UCSD-AML1 (cell line): ENCODE results near the gene CD300LG.
"Not testable (repeated sequence)": the region's sequence is repeated elsewhere in the genome, so short reads cannot be mapped to it uniquely, and the experiment has no call there.

Source experiments
- DNase-seq: peaks from one replicate; lab custom pipeline; 2025; ENCODE audit not compliant: unreplicated experiment; lab: John Stamatoyannopoulos, UW

The CD300LG gene

DNA sequence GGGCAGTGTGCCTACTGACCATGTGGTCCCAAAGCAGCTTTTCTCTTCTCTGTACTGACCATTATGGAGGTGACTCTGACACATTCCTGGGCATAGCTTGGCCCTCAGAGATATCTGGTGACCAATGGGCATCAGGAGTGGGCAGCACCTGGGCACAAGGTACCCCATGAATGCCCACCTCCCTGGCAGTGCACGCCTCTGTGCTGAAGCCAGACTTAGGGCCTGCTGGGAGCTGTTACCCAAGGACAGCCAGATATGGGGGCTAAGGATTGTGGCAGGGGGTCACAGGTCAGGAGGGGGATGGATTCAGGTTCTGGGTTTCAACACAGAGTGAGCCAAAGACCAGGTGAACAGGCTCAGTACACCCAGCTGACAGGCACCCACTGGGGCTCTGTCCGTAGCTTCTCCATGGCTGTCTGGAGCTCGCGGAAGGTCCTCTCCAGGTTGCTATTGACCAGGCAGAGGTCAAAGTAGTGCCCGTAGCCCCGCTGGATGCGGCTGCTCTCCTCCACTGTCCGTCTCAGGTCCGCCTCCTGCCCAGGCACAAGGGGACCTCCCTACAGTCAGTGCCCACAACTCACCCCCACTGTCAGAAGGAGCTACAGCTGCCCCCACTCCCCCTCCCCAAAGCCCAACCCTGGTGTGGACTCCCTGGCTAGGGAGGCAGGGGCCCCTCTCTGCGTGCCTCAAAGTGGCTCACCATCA is 30.6 kb downstream of the CD300LG start:
- DNase-seq = no peak

DNA sequence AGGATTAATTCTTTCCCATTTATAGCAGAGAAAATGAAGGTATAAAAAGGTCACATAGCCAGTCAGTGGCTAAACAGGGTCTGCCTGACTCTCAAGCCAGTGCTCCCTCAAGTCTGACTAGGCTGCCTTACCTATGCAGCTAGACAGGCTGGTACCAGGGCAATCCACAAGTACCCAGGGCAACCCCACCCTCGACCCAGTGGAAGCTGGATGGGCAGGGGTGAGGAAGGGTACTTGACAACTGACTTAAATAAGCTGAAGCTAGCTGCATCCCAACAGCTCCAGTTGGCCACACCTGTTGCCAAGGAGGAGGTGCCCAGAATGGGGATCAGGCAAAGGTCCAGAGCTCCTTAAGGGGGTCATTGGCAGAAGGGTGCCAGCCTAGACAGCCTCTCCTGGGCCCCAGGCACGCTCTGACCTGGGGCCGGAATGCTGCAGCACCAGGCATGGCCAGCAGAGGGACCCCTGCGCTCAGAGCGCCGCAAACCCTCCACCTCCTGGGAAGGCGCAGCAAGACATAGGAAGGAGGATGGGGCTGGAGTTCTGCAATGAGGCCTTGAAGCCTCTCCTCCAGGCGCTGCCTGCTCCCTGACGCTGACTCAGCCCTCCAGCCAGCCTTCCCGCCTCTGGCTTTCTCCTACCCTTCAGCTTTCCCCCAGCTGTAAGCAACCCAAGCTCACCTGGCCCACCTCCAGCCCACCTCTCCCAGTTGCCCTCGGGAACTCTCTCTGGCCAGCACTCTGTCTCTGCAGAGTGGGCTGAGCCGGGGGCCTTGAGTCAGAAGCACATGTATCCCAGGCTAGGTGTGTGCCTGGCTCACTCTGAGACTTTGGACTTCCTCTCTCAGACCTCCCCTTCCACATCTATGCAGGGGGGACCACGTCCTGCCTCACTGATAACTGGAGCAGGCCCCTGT is 31.5 kb downstream of the CD300LG start:
- peak; percentile 81 for DNase-seq

DNA sequence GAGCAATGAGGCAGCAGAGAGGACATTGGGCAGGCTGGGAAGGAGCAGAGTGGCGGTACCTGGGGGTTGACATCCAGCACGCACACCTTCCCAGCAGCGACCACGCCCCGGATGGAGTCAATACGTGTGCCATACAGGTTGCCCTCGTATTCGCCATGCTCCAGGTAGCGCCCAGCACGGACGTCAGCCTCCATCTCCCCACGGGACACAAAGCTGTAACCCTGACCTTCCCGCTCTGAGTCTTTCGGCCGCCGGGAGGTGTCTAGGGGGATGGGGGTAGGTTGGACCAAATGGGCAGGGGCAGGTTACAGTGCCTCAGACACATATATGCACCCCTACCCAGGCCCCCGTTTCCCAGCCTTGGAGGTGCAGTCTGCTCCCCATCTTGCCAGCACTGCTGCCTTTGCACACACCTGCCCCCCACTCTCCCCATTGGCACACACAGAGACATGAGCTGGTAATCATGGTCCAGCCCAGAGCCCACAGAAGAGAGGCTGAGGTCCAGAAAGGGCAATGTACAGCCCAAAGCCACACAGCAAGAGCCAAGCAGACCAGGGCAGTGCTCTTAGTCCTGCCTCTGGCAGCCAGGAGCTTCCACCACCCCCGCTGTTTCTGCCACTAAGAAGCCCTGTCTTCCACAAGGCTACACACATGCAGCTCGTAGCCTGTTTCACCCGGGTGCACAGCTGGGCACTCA is 32.9 kb downstream of the CD300LG start:
- DNase-seq = no peak

DNA sequence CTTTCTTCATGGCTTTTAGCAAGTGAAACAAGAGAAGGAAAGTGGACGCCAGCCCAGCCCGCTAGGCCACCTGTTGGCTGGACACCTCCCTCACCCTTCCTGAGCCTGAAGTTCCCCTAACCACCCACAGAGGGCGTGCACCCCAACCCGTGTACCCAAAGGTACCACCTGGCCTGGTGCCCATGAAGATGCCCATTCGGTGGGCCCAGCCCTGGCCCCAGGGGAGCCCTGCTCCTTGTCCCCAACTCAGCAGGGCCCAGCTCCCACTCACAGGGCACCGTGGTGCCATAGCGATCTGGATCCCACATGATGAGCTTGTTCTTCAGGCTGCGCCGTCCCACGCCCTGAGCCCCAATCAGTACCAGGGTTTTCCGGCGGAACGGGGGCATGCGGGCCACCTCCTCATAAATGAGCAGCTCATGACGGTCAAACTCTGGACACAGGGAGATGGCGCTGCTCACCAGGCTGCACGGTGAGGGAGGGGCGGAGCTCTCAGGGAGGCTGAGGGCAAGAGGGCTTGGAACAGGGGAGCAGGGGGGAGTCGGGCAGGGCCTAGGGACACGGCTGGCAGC is 33.5 kb downstream of the CD300LG start:
- DNase-seq = peak; percentile 36

DNA sequence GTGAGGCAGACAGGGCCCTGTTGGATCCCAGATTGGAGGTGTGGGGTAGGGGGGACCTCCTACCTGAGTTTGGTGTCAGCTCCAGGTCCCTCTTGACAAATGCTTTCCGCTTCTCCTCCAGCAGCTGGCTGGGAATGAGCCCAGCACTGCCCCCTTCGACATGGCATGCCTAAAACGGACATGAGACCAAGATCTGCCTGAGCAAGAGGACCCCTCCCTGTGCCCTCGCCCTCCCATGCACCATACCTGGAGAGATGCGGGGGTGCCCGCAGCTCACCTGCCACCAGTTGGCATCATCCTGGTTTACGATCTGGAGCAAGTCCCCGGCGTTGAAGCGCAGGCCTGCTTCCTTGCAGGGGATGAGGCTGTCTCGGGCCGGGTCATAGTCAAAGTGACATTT is 34.2 kb downstream of the CD300LG start:
- no peak for DNase-seq

DNA sequence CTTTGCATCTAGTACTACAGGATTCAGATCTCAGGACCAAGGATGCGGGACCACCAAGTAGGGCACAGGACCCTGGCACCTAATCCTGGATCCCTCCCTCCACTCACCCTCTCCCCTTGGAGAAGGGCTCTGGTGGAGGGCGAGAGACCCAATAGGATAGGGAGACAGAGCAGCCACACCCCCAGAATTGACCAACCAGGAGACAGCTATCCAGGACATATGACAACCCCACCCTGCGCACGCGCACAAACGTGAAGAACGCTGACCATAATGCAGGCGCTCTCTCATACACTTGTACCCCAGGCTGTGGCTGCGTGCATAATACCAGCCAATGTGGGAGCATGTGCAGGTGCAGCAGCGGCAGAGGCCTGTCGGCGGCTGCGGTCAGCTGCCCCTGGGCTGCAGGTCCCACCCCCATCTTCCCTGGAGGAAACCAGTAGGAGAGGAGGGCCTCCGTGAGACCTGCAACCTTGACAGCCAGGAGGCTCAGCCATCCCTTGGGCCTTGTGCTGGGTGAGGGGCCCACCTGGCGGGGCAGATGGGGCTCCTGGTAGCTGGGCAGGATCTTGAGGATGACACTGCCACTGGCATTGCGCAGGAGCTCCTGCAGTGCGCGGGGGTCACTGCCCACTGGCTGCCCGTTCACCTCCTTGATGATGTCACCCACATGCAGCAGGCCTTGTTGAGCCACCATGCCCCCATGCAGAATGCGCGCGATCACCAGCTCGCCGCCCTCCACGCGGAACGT is 35.0 kb downstream of the CD300LG start:
- no peak for DNase-seq

DNA sequence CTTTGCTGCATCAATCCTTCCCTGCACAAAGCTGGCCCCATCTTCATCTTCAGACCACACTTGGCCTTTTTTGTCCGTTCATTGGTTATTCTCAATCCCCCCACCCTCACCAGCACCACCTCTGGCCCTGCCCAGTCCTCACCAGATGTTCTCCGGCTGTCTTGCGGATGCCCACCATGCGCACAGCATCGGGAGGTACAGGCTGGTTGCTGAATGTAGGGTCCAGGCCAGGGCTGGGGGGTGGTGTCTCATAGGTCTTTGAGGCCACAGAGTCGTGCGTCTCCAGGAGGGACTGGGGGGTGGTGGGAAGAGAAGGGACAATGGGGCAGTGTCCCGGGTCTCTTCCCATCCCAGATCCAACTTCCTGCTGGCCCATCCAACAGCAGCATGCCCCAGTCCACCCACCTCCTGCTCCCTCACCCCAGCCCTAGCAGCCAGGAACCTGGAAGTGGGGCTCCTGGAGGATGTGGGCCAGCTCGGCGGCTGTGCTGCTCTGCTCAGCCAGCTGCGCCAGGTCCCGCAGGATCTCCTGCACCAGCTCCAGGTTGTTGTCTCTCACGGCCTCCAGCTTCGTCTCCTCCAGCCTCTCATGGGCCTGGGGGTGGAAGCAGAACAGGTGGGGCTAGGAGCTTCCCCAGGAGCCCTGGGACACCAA is 35.9 kb downstream of the CD300LG start:
- no peak for DNase-seq

DNA sequence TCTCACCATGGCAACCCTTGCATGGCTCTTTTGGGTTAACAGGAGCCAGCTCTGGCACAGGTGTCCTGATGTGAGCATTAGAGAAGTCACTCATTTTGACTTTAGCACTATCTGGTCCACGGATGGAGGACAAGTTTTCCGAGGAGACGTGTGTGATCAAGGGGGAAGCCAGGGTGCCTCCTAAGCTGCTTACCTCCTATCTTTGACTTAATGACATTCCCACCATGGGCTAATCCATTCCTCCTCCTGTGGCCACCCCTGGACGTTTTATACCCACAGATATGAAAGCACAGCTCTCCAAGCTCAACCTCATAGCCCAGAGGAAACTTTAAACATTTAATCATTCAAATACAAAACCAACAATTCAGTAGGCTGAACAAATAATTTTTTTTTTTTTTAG is 41.6 kb downstream of the CD300LG start:
- no peak for DNase-seq

DNA sequence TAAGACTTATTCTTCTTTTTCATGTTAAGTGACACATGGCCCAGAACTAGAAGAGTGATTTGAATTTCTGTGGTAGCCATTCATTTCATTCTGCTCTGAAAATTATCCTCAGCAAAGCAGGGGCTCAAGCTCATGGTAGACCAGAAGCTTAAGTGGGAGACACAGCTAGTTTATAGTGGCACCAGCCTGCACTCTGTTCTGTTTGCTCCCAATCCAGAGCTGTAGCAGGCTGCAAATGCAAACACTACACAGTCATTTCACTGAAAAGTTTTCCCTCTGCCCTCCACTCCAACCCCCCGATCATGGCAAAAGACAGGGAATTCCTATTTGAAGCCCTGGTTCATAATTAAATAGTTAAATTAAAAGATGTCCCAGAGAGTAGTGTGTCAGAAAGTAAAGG is 43.3 kb downstream of the CD300LG start:
- no peak for DNase-seq

DNA sequence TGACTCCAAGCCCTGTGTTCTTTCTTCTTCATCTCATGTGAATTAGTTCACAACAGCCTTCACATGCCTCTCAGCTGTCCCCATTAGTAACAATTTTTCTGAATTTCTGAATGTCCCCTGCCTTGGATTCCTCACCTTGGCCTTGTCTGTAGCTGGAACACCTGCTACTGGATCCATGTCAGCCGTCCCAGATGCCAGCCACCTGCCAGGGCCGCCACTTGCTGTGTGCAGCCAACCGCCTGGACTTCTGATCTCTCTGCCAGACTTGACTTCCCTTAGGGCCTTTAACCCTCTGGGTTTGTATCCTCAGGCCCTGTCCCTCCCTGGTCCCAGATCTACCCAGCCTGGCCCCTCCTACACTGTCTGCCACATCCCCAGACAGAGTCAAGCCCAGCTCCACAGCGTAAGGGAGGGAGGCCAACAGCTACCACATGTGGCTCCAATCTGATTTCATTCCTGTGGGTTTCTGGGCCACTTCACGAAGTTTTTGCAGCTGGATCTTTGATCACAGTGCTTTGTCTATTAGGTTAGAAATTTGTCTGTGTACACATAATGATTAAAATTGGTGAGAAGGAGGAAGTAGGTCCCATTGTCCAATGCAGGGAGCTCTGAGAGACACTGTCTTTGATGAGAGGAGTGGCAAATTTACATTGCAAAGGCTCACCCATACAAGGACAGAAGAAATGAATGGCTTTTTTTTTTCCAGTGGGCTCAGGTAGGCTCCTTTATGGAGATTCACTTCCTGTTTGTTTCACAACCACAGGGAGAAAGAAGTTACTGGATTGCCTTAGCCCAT is 45.1 kb downstream of the CD300LG start:
- DNase-seq = no peak

DNA sequence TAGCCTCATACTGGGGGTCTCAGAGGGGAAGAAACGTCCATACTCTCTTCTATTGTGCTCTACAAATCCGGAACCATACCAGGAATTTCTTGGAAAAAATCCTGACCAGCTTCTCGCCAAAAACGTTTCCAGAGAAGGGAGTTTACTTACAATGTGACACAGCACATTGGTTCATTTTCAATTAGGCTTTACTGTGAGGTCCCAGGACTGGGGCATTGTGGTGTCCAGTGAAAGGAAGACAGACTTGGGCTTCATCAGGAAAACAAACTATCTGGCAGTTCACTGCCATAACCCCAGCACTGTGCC is 45.6 kb downstream of the CD300LG start:
- DNase-seq = no peak

DNA sequence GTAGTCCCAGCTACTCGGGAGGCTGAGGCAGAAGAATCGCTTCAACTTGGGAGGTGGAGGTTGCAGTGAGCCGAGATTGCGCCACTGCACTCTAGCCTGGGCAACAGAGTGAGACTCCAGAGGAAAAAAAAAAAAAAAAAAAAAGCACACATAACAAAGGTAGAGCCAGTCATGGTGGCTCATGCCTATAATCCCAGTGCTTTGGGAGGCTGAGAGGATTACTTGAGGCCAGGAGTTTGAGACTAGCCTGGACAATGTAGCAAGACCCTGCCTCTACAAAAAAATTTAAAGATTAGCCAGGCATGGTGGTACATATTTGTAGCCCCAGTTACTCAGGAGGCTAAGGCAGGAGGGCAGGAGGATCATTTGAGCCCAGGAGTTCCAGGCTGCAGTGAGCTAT is 47.5 kb downstream of the CD300LG start:
- not testable (repeated sequence) for DNase-seq

DNA sequence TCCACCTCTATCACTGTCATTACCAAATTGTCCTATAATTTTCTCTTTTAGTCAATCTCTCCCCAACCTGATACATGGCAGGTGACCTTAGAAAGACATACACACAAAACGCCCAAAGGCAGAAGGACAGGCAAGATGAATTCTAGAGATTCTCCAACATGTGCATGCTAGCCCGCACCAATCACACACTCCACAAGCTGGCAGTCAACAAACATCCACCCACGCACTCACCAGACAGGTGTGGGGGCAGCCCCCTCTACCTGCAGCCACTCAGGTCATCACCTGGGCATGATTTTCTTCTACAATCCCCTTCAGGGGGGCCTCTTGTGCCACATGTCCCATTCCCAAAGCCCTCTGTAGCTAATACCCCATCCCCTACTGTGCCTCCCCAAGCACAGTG is 50.9 kb downstream of the CD300LG start:
- DNase-seq = no peak

DNA sequence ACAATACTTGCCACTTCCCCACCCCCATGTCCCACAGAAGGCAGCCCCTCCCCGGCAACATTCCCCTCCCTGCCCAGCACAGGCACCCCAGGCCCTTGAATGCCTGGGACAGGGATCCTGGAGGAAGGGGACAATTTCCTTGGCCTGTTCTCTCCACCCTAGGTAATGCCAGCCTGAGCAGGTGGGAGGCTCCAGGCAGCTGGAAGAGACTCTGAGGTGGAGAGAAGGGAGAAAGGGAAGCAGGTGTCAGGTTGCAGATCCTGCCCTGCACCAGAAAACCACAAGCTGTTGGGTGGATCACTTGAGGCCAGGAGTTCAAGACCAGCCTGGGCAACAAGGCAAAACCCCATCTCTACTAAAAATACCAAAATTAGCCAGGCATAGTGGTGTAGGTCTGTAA is 51.5 kb downstream of the CD300LG start:
- DNase-seq = no peak

DNA sequence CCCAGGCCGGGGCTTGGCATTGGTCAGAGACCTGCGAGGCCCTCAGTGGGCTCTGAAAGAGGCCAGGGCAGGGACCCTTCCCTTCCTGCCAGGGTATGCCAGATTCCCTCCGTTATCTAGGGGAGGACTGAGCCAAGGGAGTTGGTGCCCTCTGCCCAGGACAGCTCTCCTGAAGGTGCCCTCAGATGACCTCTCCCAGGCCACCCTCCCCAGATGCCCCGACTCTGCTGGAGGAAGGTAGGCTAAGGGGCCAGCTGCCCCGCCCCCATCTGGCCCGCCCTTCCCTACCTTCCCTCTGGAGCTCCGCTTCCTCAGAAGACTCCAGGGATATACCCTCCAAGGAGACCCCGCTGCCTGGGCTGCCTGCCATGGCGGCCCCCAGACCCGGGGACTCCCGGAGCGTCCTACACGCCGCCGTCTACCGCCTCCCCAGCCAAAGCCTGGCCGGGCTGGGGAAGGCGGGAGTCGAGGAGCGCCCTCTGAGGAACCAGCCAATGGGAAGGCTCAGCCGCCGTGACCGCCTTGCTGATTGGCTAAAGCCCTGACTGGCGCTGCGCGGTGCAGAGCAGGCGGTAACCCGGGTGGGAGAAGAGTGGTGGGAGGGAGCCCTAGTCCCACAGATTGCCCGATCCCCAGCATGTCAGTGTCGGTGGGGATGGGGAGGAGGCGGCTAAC is 53.3 kb downstream of the CD300LG start:
- peak; percentile 86 for DNase-seq

DNA sequence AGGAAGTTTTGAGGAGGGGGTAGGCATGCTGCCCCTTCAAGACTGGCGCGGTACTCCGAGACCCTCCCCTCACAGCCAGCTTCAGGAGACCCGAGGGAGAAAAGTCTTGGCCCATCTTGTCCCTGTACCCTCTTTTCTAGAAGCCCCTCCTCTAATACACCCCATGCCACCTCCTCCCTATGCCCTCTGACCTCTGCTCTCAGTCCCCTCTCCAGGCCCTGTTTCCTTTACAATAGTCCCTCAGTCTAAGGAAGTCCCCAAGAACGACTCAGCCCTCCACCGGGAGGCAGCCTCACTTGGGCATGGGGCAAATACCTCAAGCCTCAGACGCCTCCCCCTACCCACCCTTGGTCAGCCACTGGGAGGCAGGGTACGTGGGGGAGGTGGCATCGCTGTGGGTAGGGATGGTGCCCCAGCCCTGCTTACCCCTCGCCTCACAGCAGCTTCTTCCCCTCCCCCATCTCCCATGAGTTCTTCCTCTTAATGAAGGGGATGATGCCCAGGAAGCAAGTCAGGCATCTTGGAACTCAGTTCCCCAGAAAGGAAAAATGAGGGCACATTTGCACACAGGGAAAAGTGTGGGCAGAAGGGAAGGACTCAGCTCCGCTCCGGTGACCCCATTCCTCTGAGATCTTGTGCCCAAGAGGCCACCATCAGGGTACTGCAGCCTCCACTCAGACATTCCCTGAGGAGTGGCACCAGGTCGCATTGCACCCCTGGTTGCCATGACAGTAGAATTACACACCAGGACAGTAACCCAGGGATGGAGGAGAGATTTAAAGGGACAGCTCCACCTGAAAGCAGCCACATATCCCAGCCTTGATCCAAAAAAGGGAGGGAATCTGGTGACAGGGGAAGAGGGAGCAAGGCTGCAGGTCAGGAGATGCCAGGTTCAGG is 54.1 kb downstream of the CD300LG start:
- DNase-seq = peak; percentile 43

DNA sequence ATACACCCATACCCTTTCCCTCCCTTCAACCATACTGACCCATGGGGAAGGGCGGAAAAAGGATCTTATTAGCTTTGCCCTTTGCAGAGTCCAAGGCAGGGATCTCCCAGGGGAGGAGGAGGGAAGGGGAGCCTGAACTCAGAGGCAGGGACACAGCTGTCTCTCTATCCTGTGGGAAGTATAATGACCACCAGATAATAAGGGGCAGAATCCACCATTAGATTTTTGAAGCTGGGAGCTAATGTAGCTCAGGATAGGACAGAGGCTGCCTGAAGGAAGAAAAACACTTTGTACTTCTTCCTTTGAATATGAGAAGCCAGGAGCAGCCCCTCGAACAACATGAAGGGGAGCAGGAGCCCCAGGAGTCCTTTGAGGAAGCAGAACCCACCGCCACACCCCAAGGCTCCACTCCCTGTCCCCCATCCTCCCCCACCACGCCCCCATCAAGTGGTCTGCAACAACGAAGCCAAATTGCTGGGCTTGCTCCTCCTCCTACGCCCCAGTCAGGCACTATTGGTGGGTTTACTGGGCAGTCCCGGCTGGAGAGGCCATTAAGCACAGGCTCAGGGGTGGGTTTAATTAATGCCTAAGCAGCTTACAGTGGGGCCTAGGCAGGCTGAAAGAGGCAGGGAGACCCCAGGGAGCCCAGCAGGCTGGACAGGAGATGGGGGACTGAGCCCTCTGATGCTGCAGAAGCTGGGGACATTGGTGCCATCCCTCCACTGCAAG is 55.0 kb downstream of the CD300LG start:
- DNase-seq = no peak
